ENCODE results near the gene RASSF3. TPM values are rescaled to one million over a fixed set of nuclear protein-coding genes. Genes with fewer than 3 reads are reported as not detected.

The RASSF3 gene
- total RNA-seq, 1 experiment from 2014 or later = 30.5 TPM

GRCh38 chr12:64694130-64695040 is 84.1 kb downstream of the RASSF3 start:
- H3K36me3 Mint-ChIP-seq (ENCODE audit: insufficient read depth, unreplicated experiment) = peaks cover 47% of the 10 kb centered on the region
- BruUV-seq (replicated peaks) = no TSS peak
- DNase-seq (ENCODE audit: unreplicated experiment) = no peak
- intact Hi-C loops (cut with micrococcal nuclease) = loop anchor here (5.0 to 10.0 kb wide), 2 partner anchors 240 to 422 kb away; partner anchors contain the start of gene TBK1
- H3K4me3 Mint-ChIP-seq (ENCODE audit: unreplicated experiment) = no peak overlapping the region
- H3K9me3 Mint-ChIP-seq (ENCODE audit: unreplicated experiment) = no peaks in the 10 kb centered on the region
- peak overlapping the region; percentile 28 for H3K27ac Mint-ChIP-seq (ENCODE audit: low read depth, unreplicated experiment)
- no peaks in the 10 kb centered on the region for H3K27me3 Mint-ChIP-seq (ENCODE audit: insufficient read depth, unreplicated experiment)
- ChIA-PET POLR2A (interaction anchor here (0.6 to 1.0 kb wide), 4 partner anchors 15 to 143 kb away, joined by 3 to 4 read pairs (median 3); partner anchors contain the start of genes GNS and RASSF3), CTCF (interaction anchor here (0.5 to 12.2 kb wide), 11 partner anchors 12 to 222 kb away, joined by 3 to 250 read pairs (median 4); no protein-coding TSS in a partner anchor)
- no peaks in the 10 kb centered on the region for H3K4me1 Mint-ChIP-seq (ENCODE audit: insufficient read depth, unreplicated experiment)
- TF ChIP-seq CTCF (IDR thresholded peaks at IDR 0.05; ENCODE audit: unreplicated experiment) = no peak

- CTCF ChIA-PET = interaction anchor here (0.6 to 12.2 kb wide), 19 partner anchors 13 to 286 kb away, joined by 3 to 250 read pairs (median 3); no protein-coding TSS in a partner anchor
- no peak overlapping the region for H3K4me3 Mint-ChIP-seq (ENCODE audit: unreplicated experiment)
- intact Hi-C loops (cut with micrococcal nuclease) = loop anchor here (5.0 to 10.0 kb wide), 2 partner anchors 241 to 423 kb away; partner anchors contain the start of gene TBK1
- BruUV-seq (replicated peaks) = no TSS peak
- no peaks in the 10 kb centered on the region for H3K4me1 Mint-ChIP-seq (ENCODE audit: insufficient read depth, unreplicated experiment)
- no peaks in the 10 kb centered on the region for H3K27me3 Mint-ChIP-seq (ENCODE audit: insufficient read depth, unreplicated experiment)
- H3K27ac Mint-ChIP-seq (ENCODE audit: low read depth, unreplicated experiment) = no peak overlapping the region
- no peaks in the 10 kb centered on the region for H3K9me3 Mint-ChIP-seq (ENCODE audit: unreplicated experiment)
- no peak for TF ChIP-seq CTCF (IDR thresholded peaks at IDR 0.05; ENCODE audit: unreplicated experiment)
- POLR2A ChIA-PET = interaction anchor here (0.5 to 3.3 kb wide), 7 partner anchors 15 to 146 kb away, joined by 3 to 17 read pairs (median 5); no protein-coding TSS in a partner anchor
- H3K36me3 Mint-ChIP-seq (ENCODE audit: insufficient read depth, unreplicated experiment) = peaks cover 54% of the 10 kb centered on the region
- DNase-seq (ENCODE audit: unreplicated experiment) = no peak
These were observed 85.3 kb downstream of the RASSF3 start for GRCh38 chr12:64695550-64695949.

GRCh38 chr12:64696080-64696741 is 85.9 kb downstream of the RASSF3 start:
- TF ChIP-seq CTCF (IDR thresholded peaks at IDR 0.05; ENCODE audit: unreplicated experiment) = peak; percentile 55
- peak; percentile 39 for DNase-seq (ENCODE audit: unreplicated experiment)
- intact Hi-C loops (cut with micrococcal nuclease) = loop anchor here (1.0 to 10.0 kb wide), 3 partner anchors 147 to 424 kb away; partner anchors contain the start of gene TBK1
- no peak overlapping the region for H3K27ac Mint-ChIP-seq (ENCODE audit: low read depth, unreplicated experiment)
- no peaks in the 10 kb centered on the region for H3K27me3 Mint-ChIP-seq (ENCODE audit: insufficient read depth, unreplicated experiment)
- no peaks in the 10 kb centered on the region for H3K4me1 Mint-ChIP-seq (ENCODE audit: insufficient read depth, unreplicated experiment)
- CTCF ChIA-PET = interaction anchor here (0.6 to 12.2 kb wide), 27 partner anchors 7 to 1022 kb away, joined by 3 to 250 read pairs (median 4); no protein-coding TSS in a partner anchor
- no peak overlapping the region for H3K4me3 Mint-ChIP-seq (ENCODE audit: unreplicated experiment)
- POLR2A ChIA-PET = interaction anchor here (0.5 to 3.3 kb wide), 7 partner anchors 16 to 146 kb away, joined by 3 to 17 read pairs (median 5); no protein-coding TSS in a partner anchor
- no TSS peak for BruUV-seq (replicated peaks)
- no peaks in the 10 kb centered on the region for H3K9me3 Mint-ChIP-seq (ENCODE audit: unreplicated experiment)
- peaks cover 58% of the 10 kb centered on the region for H3K36me3 Mint-ChIP-seq (ENCODE audit: insufficient read depth, unreplicated experiment)

Data from MCF 10A (cell line).